HG03135 (cell line): ENCODE results near the gene PYROXD2.
"Not testable (repeated sequence)": the region's sequence is repeated elsewhere in the genome, so short reads cannot be mapped to it uniquely, and the experiment has no call there.

Source experiments
- ATAC-seq: cut with Tn5 transposase; IDR thresholded peaks from one replicate; pipeline ENCODE4 v1.9.1; 2021; ENCODE audit warnings: mild to moderate bottlenecking, moderate library complexity; ENCODE audit not compliant: unreplicated experiment

Gene PYROXD2

GRCh38 chr10:98396096-98397063 lies 18.6 kb downstream of the PYROXD2 start:
- no peak for ATAC-seq

GRCh38 chr10:98394851-98395440 lies 20.0 kb downstream of the PYROXD2 start:
- no peak for ATAC-seq

GRCh38 chr10:98391578-98391991 lies 23.4 kb downstream of the PYROXD2 start:
- no peak for ATAC-seq

GRCh38 chr10:98391065-98391464 lies 23.9 kb downstream of the PYROXD2 start:
- ATAC-seq, result no peak

GRCh38 chr10:98390406-98390805 lies 24.6 kb downstream of the PYROXD2 start:
- no peak for ATAC-seq

- ATAC-seq, result no peak
Measured at GRCh38 chr10:98389398-98389797, 25.6 kb downstream of the PYROXD2 start.

- no peak for ATAC-seq
Measured at GRCh38 chr10:98388101-98388655, 26.8 kb downstream of the PYROXD2 start.

GRCh38 chr10:98384531-98385133 lies 30.4 kb downstream of the PYROXD2 start:
- ATAC-seq, result no peak

GRCh38 chr10:98383869-98384268 lies 31.1 kb downstream of the PYROXD2 start:
- ATAC-seq, result no peak

- ATAC-seq, result not testable (repeated sequence)
Measured at GRCh38 chr10:98383134-98383667, 31.8 kb downstream of the PYROXD2 start.

GRCh38 chr10:98382691-98383101 lies 32.3 kb downstream of the PYROXD2 start:
- no peak for ATAC-seq

GRCh38 chr10:98380493-98381339 lies 34.3 kb downstream of the PYROXD2 start:
- ATAC-seq, result no peak

- no peak for ATAC-seq
Measured at GRCh38 chr10:98378722-98379121, 36.3 kb downstream of the PYROXD2 start.

- ATAC-seq, result no peak
Measured at GRCh38 chr10:98377536-98377935, 37.4 kb downstream of the PYROXD2 start.

- ATAC-seq, result no peak
Measured at GRCh38 chr10:98377001-98377400, 38.0 kb downstream of the PYROXD2 start.

GRCh38 chr10:98376485-98376884 lies 38.5 kb downstream of the PYROXD2 start:
- ATAC-seq, result no peak

- no peak for ATAC-seq
Measured at GRCh38 chr10:98374217-98374985, 40.6 kb downstream of the PYROXD2 start.

- no peak for ATAC-seq
Measured at GRCh38 chr10:98373260-98374040, 41.5 kb downstream of the PYROXD2 start.
